ENCODE data around the gene MAPK8IP3. TPM values are rescaled to one million over a fixed set of nuclear protein-coding genes. Genes with fewer than 3 reads are reported as not detected.

Gene MAPK8IP3
- total RNA-seq, 1 donor from 2014 or later: 28.5 TPM

- no peak overlapping the region for H3K27ac Mint-ChIP-seq
- Histone ChIP-seq H3K27me3 (no peaks in the 10 kb centered on the region), H3K9ac (no peak overlapping the region), H3K36me3 (no peaks in the 10 kb centered on the region), H3K79me2 (ENCODE audit: low read depth) (peaks cover 41% of the 10 kb centered on the region), H4K20me1 (ENCODE audit: low read depth) (peaks cover 37% of the 10 kb centered on the region), H3F3A (ENCODE audit: low read depth) (peaks cover 12% of the 10 kb centered on the region), H3K4me2 (no peak overlapping the region), H2AFZ (replicated peaks) (no peak overlapping the region), H3K4me1 (peaks cover 6% of the 10 kb centered on the region), H3K9me3 (ENCODE audit: low read depth) (no peaks in the 10 kb centered on the region), H3K27ac (no peak overlapping the region), H3K4me3 (no peak overlapping the region)
- H3K27me3 Mint-ChIP-seq (ENCODE audit: insufficient read depth, low read depth): peaks cover 9% of the 10 kb centered on the region
- DNase-seq (ENCODE audit: low spot score): no peak
- peak overlapping the region; percentile 46 for H3K4me3 Mint-ChIP-seq
- no peaks in the 10 kb centered on the region for H3K9me3 Mint-ChIP-seq
- H3K4me1 Mint-ChIP-seq: peaks cover 15% of the 10 kb centered on the region
- H3K36me3 Mint-ChIP-seq: peaks cover 4% of the 10 kb centered on the region
- TF ChIP-seq EZH2 (IDR thresholded peaks at IDR 0.05) (no peak), EZH2phosphoT487 (IDR thresholded peaks at IDR 0.05) (no peak), CTCF (IDR thresholded peaks at IDR 0.05) (no peak)
These were observed 79.8 kb downstream of the MAPK8IP3 start for GRCh38 chr16:1785846-1786170.

GRCh38 chr16:1786242-1787055 lies 80.5 kb downstream of the MAPK8IP3 start:
- Mint-ChIP-seq H3K9me3 (no peaks in the 10 kb centered on the region), H3K36me3 (peaks cover 4% of the 10 kb centered on the region), H3K27ac (no peak overlapping the region), H3K4me1 (peaks cover 11% of the 10 kb centered on the region), H3K4me3 (no peak overlapping the region), H3K27me3 (ENCODE audit: insufficient read depth, low read depth) (peaks cover 7% of the 10 kb centered on the region)
- H3F3A ChIP-seq (ENCODE audit: low read depth): peaks cover 6% of the 10 kb centered on the region
- no peak overlapping the region for H3K4me2 ChIP-seq
- H3K36me3 ChIP-seq: no peaks in the 10 kb centered on the region
- H3K4me3 ChIP-seq: no peak overlapping the region
- H3K27ac ChIP-seq: no peak overlapping the region
- H3K79me2 ChIP-seq (ENCODE audit: low read depth): peaks cover 34% of the 10 kb centered on the region
- no peak for DNase-seq (ENCODE audit: low spot score)
- H4K20me1 ChIP-seq (ENCODE audit: low read depth): peaks cover 31% of the 10 kb centered on the region
- TF ChIP-seq EZH2phosphoT487 (IDR thresholded peaks at IDR 0.05) (no peak), CTCF (IDR thresholded peaks at IDR 0.05) (no peak)
- peaks cover 1% of the 10 kb centered on the region for H3K4me1 ChIP-seq
- no peaks in the 10 kb centered on the region for H3K9me3 ChIP-seq (ENCODE audit: low read depth)
- H3K27me3 ChIP-seq: no peaks in the 10 kb centered on the region
- H2AFZ ChIP-seq (replicated peaks): no peak overlapping the region
- H3K9ac ChIP-seq: no peak overlapping the region

- peaks cover 7% of the 10 kb centered on the region for H3K27me3 Mint-ChIP-seq (ENCODE audit: insufficient read depth, low read depth)
- Histone ChIP-seq H3K4me1 (no peaks in the 10 kb centered on the region), H3K9me3 (ENCODE audit: low read depth) (no peaks in the 10 kb centered on the region), H3K79me2 (ENCODE audit: low read depth) (peaks cover 29% of the 10 kb centered on the region), H3K9ac (no peak overlapping the region), H2AFZ (replicated peaks) (no peak overlapping the region), H3F3A (ENCODE audit: low read depth) (peaks cover 5% of the 10 kb centered on the region), H3K36me3 (no peaks in the 10 kb centered on the region), H4K20me1 (ENCODE audit: low read depth) (peaks cover 25% of the 10 kb centered on the region), H3K27ac (no peak overlapping the region), H3K4me2 (no peak overlapping the region), H3K27me3 (no peaks in the 10 kb centered on the region), H3K4me3 (no peak overlapping the region)
- H3K4me3 Mint-ChIP-seq: no peak overlapping the region
- TF ChIP-seq EZH2phosphoT487 (IDR thresholded peaks at IDR 0.05) (no peak), EZH2 (IDR thresholded peaks at IDR 0.05) (no peak), CTCF (IDR thresholded peaks at IDR 0.05) (no peak)
- peaks cover 4% of the 10 kb centered on the region for H3K36me3 Mint-ChIP-seq
- no peak overlapping the region for H3K27ac Mint-ChIP-seq
- no peak for DNase-seq (ENCODE audit: low spot score)
- H3K9me3 Mint-ChIP-seq: no peaks in the 10 kb centered on the region
- peaks cover 6% of the 10 kb centered on the region for H3K4me1 Mint-ChIP-seq
These were observed 81.0 kb downstream of the MAPK8IP3 start for GRCh38 chr16:1787056-1787321.

All from neural progenitor cell (in vitro differentiated cells).